HL-60 (cell line): Measurements from ENCODE around the gene FAM240B.

Experiments used
- DNase-seq, 2 experiments: peaks; one replicate each; pipeline ENCODE4 v3.0.0-alpha.2; 2010 to 2020; ENCODE audit warnings: low read depth in 1 of 2, low spot score in 1 of 2
- H3K27ac ChIP-seq: fragments of 250-450 bp; sonication (Bioruptor Pico); replicated peaks from 2 replicates; pipeline ENCODE4 v1.5.1; 2020; ENCODE audit warnings: mild to moderate bottlenecking, moderate library complexity
- H3K27me3 ChIP-seq: fragments of 250-450 bp; sonication (Bioruptor Pico); 2 replicates; pipeline ENCODE4 v1.5.1; 2021; ENCODE audit warnings: mild to moderate bottlenecking, moderate library complexity; ENCODE audit not compliant: insufficient read depth, poor library complexity, severe bottlenecking
- H3K4me3 ChIP-seq: replicated peaks from 2 replicates; pipeline ENCODE4 v1.5.1; 2011; ENCODE audit warnings: mild to moderate bottlenecking, control low read depth, low read length; ENCODE audit not compliant: insufficient read depth
- CTCF ChIP-seq: IDR thresholded peaks from one replicate; pipeline ENCODE4 v1.5.1; 2011; ENCODE audit warnings: low read length, control low read depth, inconsistent platforms; ENCODE audit not compliant: insufficient read depth
- GABPA ChIP-seq: IDR thresholded peaks from 2 replicates; pipeline ENCODE4 v1.6.1; 2012; ENCODE audit warnings: low read depth
- POLR2AphosphoS5 ChIP-seq: IDR thresholded peaks from 2 replicates; pipeline ENCODE4 v1.6.1; 2012; ENCODE audit warnings: low read depth
- SPI1 ChIP-seq: IDR thresholded peaks from 2 replicates; pipeline ENCODE4 v1.6.1; 2012; ENCODE audit warnings: low read depth, mild to moderate bottlenecking, borderline replicate concordance
- TF ChIP-seq, protein P1 (sequence below): IDR thresholded peaks from 2 replicates; pipeline ENCODE4 v1.6.1; 2012; ENCODE audit warnings: low read depth; ENCODE audit not compliant: insufficient replicate concordance

The FAM240B gene

GRCh38 chr9:38747067-38747466, 27.1 kb upstream of the FAM240B start:
- DNase-seq = no peak
- Histone ChIP-seq H3K4me3 (no peak overlapping the region), H3K27ac (no peak overlapping the region), H3K27me3 (no peaks in the 10 kb centered on the region)
- TF ChIP-seq CTCF (no peak), SPI1 (no peak), GABPA (no peak), POLR2AphosphoS5 (no peak)
- TF ChIP-seq, protein P1, sequence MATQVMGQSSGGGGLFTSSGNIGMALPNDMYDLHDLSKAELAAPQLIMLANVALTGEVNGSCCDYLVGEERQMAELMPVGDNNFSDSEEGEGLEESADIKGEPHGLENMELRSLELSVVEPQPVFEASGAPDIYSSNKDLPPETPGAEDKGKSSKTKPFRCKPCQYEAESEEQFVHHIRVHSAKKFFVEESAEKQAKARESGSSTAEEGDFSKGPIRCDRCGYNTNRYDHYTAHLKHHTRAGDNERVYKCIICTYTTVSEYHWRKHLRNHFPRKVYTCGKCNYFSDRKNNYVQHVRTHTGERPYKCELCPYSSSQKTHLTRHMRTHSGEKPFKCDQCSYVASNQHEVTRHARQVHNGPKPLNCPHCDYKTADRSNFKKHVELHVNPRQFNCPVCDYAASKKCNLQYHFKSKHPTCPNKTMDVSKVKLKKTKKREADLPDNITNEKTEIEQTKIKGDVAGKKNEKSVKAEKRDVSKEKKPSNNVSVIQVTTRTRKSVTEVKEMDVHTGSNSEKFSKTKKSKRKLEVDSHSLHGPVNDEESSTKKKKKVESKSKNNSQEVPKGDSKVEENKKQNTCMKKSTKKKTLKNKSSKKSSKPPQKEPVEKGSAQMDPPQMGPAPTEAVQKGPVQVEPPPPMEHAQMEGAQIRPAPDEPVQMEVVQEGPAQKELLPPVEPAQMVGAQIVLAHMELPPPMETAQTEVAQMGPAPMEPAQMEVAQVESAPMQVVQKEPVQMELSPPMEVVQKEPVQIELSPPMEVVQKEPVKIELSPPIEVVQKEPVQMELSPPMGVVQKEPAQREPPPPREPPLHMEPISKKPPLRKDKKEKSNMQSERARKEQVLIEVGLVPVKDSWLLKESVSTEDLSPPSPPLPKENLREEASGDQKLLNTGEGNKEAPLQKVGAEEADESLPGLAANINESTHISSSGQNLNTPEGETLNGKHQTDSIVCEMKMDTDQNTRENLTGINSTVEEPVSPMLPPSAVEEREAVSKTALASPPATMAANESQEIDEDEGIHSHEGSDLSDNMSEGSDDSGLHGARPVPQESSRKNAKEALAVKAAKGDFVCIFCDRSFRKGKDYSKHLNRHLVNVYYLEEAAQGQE = no peak

GRCh38 chr9:38746303-38746702, 26.4 kb upstream of the FAM240B start:
- Histone ChIP-seq H3K27ac (no peak overlapping the region), H3K4me3 (no peak overlapping the region), H3K27me3 (no peaks in the 10 kb centered on the region)
- DNase-seq = no peak
- no peak for TF ChIP-seq SPI1
- TF ChIP-seq, protein P1 = no peak
- TF ChIP-seq POLR2AphosphoS5 = no peak
- no peak for TF ChIP-seq CTCF
- no peak for TF ChIP-seq GABPA

GRCh38 chr9:38744484-38744883, 24.6 kb upstream of the FAM240B start:
- no peak for TF ChIP-seq CTCF
- no peak for TF ChIP-seq POLR2AphosphoS5
- no peak overlapping the region for H3K27ac ChIP-seq
- H3K4me3 ChIP-seq = no peak overlapping the region
- no peaks in the 10 kb centered on the region for H3K27me3 ChIP-seq
- DNase-seq = no peak

DNA sequence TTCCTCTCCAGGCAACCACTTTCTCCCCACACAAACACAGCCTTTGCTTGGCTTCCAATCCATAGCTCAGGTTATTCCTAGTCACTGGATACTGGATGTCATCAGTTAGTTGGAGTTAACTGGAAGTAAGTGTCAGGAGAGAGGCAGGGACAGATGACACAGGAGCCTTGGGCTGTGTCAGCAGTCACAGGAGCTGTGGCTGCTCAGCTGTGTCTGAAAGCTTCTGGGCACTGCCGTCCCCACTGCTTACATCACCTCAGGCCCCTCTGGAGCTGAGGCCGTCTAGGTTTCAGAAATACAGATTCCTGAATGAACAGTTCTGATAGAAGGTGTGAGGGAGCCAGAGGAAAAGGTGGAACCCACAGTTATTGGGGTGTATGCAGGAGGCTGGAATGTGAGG, 17.3 kb upstream of the FAM240B start:
- Histone ChIP-seq H3K27me3 (no peaks in the 10 kb centered on the region), H3K27ac (no peak overlapping the region), H3K4me3 (no peak overlapping the region)
- DNase-seq = no peak
- TF ChIP-seq CTCF = no peak
- no peak for TF ChIP-seq POLR2AphosphoS5
- no peak for TF ChIP-seq SPI1
- TF ChIP-seq, protein P1 = no peak
- TF ChIP-seq GABPA = no peak
